A549 (cell line): ENCODE results near the gene DSCAM.

Experiments used
- BHLHE40 ChIP-seq: IDR thresholded peaks from 2 replicates; pipeline ENCODE4 v1.6.1; 2012; ENCODE audit warnings: low read depth, low read length, inconsistent platforms
- CHD4 ChIP-seq: fragments of 200-600 bp; sonication (generic); IDR thresholded peaks from 2 replicates; pipeline ENCODE4 v1.6.1; 2016; ENCODE audit warnings: antibody characterized with exemption, mild to moderate bottlenecking, borderline replicate concordance
- CTCF ChIP-seq: fragments of >200 bp; sonication (Bioruptor Twin); formaldehyde crosslinking; IDR thresholded peaks from 3 replicates; pipeline ENCODE4 v1.5.1; 2016
- EP300 ChIP-seq, 2 experiments: fragments of >200 bp; sonication (Bioruptor Twin); formaldehyde crosslinking; IDR thresholded peaks; 2 replicates in 1 of 2; 3 replicates in 1 of 2; pipeline ENCODE4 v1.6.1; 2016 to 2017
- HDAC2 ChIP-seq: fragments of 200-600 bp; sonication (generic); IDR thresholded peaks from 2 replicates; pipeline ENCODE4 v1.6.1; 2016
- MAFK ChIP-seq: fragments of 450-650 bp; IDR thresholded peaks from 2 replicates; pipeline ENCODE4 v1.6.1; 2014; ENCODE audit not compliant: partially characterized antibody
- POLR2A ChIP-seq: IDR thresholded peaks from 2 replicates; pipeline ENCODE4 v1.6.1; 2012; ENCODE audit warnings: mild to moderate bottlenecking, low read length
- RAD21 ChIP-seq, 2 experiments: fragments of >200 bp in 1 of 2; sonication (Bioruptor Twin) in 1 of 2; formaldehyde crosslinking in 1 of 2; IDR thresholded peaks in 1 of 2; conservative IDR thresholded peaks in 1 of 2; 2 replicates in 1 of 2; 3 replicates in 1 of 2; pipeline ENCODE4 v1.6.1; 2012 to 2018; ENCODE audit warnings: inconsistent platforms in 1 of 2
- SMC3 ChIP-seq: fragments of >200 bp; sonication (Bioruptor Twin); formaldehyde crosslinking; IDR thresholded peaks from 3 replicates; pipeline ENCODE4 v1.6.1; 2018; ENCODE audit warnings: inconsistent platforms
- TF ChIP-seq, protein P1 (sequence below): IDR thresholded peaks from 2 replicates; pipeline ENCODE4 v1.6.1; 2012; ENCODE audit warnings: low read depth, borderline replicate concordance

DNA sequence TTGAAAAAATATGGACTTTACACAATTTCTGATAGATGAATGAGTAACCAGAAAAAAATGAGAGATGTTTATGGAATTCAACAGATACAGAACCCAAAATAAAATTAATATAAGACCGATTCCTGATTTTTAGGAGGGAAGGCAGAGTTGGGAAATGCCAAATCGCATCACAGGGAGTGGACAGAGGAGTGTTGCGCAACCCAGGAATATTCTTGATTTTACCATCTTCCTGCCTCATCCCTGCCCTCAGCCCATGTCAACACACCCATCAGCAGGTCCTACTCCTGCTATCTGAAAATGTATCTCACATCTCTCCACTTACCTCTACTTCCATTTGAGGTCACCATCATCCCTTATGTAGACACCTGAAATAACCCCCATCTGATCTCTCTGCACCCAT is 221.0 kb downstream of the DSCAM start:
- TF ChIP-seq CTCF (no peak), MAFK (no peak), BHLHE40 (no peak), CHD4 (no peak), POLR2A (no peak), HDAC2 (no peak), EP300 (IDR thresholded peaks at IDR 0.05) (no peak), RAD21 (conservative IDR thresholded peaks at IDR 0.05 in 1 of 2, IDR thresholded peaks at IDR 0.05 in 1 of 2) (no peak), SMC3 (no peak)
- TF ChIP-seq, protein P1, sequence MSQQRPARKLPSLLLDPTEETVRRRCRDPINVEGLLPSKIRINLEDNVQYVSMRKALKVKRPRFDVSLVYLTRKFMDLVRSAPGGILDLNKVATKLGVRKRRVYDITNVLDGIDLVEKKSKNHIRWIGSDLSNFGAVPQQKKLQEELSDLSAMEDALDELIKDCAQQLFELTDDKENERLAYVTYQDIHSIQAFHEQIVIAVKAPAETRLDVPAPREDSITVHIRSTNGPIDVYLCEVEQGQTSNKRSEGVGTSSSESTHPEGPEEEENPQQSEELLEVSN, result no peak
